Measurements from ENCODE around the gene CD83. TPM values are rescaled to one million over a fixed set of nuclear protein-coding genes. Genes with fewer than 3 reads are reported as not detected.

The CD83 gene
- total and polyA plus RNA-seq, 2 of the 8 experiments (the other 6 are each of a cell fraction or from before 2014, with no cell fraction given), result 4.6 to 8.5 TPM

- H3K23ac ChIP-seq (ENCODE audit: insufficient read length), result no peak overlapping the region
- no peaks in the 10 kb centered on the region; a peak in 1 of 7 replicates for H3K4me1 ChIP-seq (replicated peaks in 1 of 4; ENCODE audit: control insufficient read depth in 3 of 4, insufficient read depth in 4 of 4, low read length in 3 of 4)
- H3K27ac ChIP-seq (ENCODE audit: low read depth, low read length), result no peak overlapping the region
- H2BK12ac ChIP-seq (ENCODE audit: low read depth, low read length), result no peak overlapping the region
- no peak overlapping the region for H2AK5ac ChIP-seq (ENCODE audit: low read depth, low read length)
- no peaks in the 10 kb centered on the region for H3K23me2 ChIP-seq (ENCODE audit: low read depth, low read length)
- no peak overlapping the region for H3K4me3 ChIP-seq (ENCODE audit: extremely low read depth in 1 of 4, insufficient read depth in 2 of 4, low read depth in 3 of 4, low read length in 4 of 4)
- H3K56ac ChIP-seq (replicated peaks; ENCODE audit: insufficient read length, low read depth, low read length), result no peak overlapping the region
- H3K9ac ChIP-seq (replicated peaks in 1 of 4; ENCODE audit: extremely low read depth in 1 of 4, low read depth in 3 of 4, low read length in 3 of 4), result no peak overlapping the region
- H4K8ac ChIP-seq (ENCODE audit: extremely low read depth, insufficient read depth, low read length), result no peak overlapping the region
- H3K4me2 ChIP-seq (ENCODE audit: insufficient read depth in 1 of 2, low read depth in 2 of 2, low read length in 2 of 2), result no peak overlapping the region
- H2AFZ ChIP-seq (ENCODE audit: low read length), result no peak overlapping the region
- H3K14ac ChIP-seq (ENCODE audit: insufficient read length), result no peak overlapping the region
- ChIA-PET CTCF (ENCODE audit: partially characterized antibody) (interaction anchor here (1.0 to 1.4 kb wide), 3 partner anchors 12 to 41 kb away, joined by 3 read pairs; no protein-coding TSS in a partner anchor), POLR2A (ENCODE audit: partially characterized antibody) (no interaction called here)
- no peak overlapping the region for H4K5ac ChIP-seq (ENCODE audit: insufficient read length, low read depth, low read length)
- H2BK5ac ChIP-seq (ENCODE audit: low read depth, low read length), result no peak overlapping the region
- H2BK20ac ChIP-seq (ENCODE audit: low read length), result no peak overlapping the region
- H3K79me1 ChIP-seq (ENCODE audit: low read depth, low read length), result no peaks in the 10 kb centered on the region
- H3K36me3 ChIP-seq (ENCODE audit: control insufficient read depth in 2 of 4, insufficient read depth in 4 of 4, low read length in 3 of 4), result peaks cover 0 to 8% (median 0%) of the 10 kb centered on the region in 4 experiments; a peak in 1 of 8 replicates
- no peak for FAIRE-seq
- no peaks in the 10 kb centered on the region for H3K27me3 ChIP-seq (replicated peaks in 1 of 4; ENCODE audit: control insufficient read depth in 3 of 4, extremely low read depth in 1 of 4, insufficient read depth in 3 of 4, low read length in 3 of 4)
- no peak for DNase-seq (ENCODE audit: low read depth in 1 of 2, low spot score in 2 of 2)
- H4K91ac ChIP-seq (replicated peaks; ENCODE audit: insufficient read length, low read length), result no peak overlapping the region
- H2BK15ac ChIP-seq (ENCODE audit: low read length), result no peak overlapping the region
- no peaks in the 10 kb centered on the region for H3K79me2 ChIP-seq (ENCODE audit: control insufficient read depth in 1 of 2, insufficient read depth in 2 of 2, low read length in 2 of 2)
- H3K9me3 ChIP-seq (ENCODE audit: insufficient read depth in 2 of 2, low read depth in 1 of 2, low read length in 1 of 2), result peaks cover 12 to 14% of the 10 kb centered on the region in 2 experiments
- no peak overlapping the region for H2BK120ac ChIP-seq (replicated peaks; ENCODE audit: low read depth, low read length)
- no peak for TF ChIP-seq GTF2F1 (IDR thresholded peaks at IDR 0.05; ENCODE audit: borderline replicate concordance, low read depth, low read length)
- no peak for TF ChIP-seq POU5F1 (IDR thresholded peaks at IDR 0.05; ENCODE audit: low read depth, low read length)
- no peak for TF ChIP-seq CTBP2 (IDR thresholded peaks at IDR 0.05; ENCODE audit: borderline replicate concordance, insufficient read depth, insufficient read length, low read length)
- no peak for TF ChIP-seq CREB1 (IDR thresholded peaks at IDR 0.05)
- no peak for TF ChIP-seq SIN3A (conservative IDR thresholded peaks at IDR 0.05 in 1 of 2, IDR thresholded peaks at IDR 0.05 in 1 of 2; ENCODE audit: low read depth in 1 of 2, low read length in 2 of 2)
- TF ChIP-seq CHD1 (IDR thresholded peaks at IDR 0.05; ENCODE audit: low read depth, low read length), result no peak
- no peak for TF ChIP-seq TAF1 (IDR thresholded peaks at IDR 0.05; ENCODE audit: low read depth, low read length)
- no peak for TF ChIP-seq TCF12 (IDR thresholded peaks at IDR 0.05; ENCODE audit: low read depth, low read length)
- no peak for TF ChIP-seq YY1 (IDR thresholded peaks at IDR 0.05; ENCODE audit: low read depth, low read length)
- no peak for TF ChIP-seq ATF2 (IDR thresholded peaks at IDR 0.05; ENCODE audit: low read length)
- no peak for TF ChIP-seq EZH2 (IDR thresholded peaks at IDR 0.05; ENCODE audit: low read depth, low read length, severe bottlenecking)
- no peak overlapping the region for H3K4ac ChIP-seq (replicated peaks; ENCODE audit: insufficient read length, low read depth, low read length)
- no peak overlapping the region for H3K18ac ChIP-seq (ENCODE audit: extremely low read depth, low read length)
- H4K20me1 ChIP-seq (replicated peaks in 1 of 2; ENCODE audit: control insufficient read depth in 1 of 2, insufficient read depth in 2 of 2, low read length in 2 of 2), result no peaks in the 10 kb centered on the region
- 89% methylated on average over 5 of the region's 5 CpGs; no CpG with 5 or more reads in 1 of the 2 experiments for WGBS, 2 experiments (ENCODE audit: extremely low coverage in 1 of 2, insufficient coverage in 1 of 2, insufficient read length in 1 of 2, insufficient replicate concordance in 2 of 2, low coverage in 1 of 2, low lambda C conversion rate in 2 of 2, missing lambda C conversion rate in 1 of 2)
Measured at GRCh38 chr6:14107711-14108494, 9.7 kb upstream of the CD83 start.
